H1 (cell line): ENCODE data around the gene SFXN4. TPM values are rescaled to one million over a fixed set of nuclear protein-coding genes. Genes with fewer than 3 reads are reported as not detected.

Source experiments
- CTCF ChIA-PET: fragments of 300-600 bp; sonication (Branson Sonifier 250); formaldehyde crosslinking; loops from one replicate; lab custom pipeline; 2021; ENCODE audit not compliant: partially characterized antibody; lab: Charles Lee
- POLR2A ChIA-PET: fragments of 300-600 bp; sonication (Branson Sonifier 250); formaldehyde crosslinking; loops from one replicate; lab custom pipeline; 2021; ENCODE audit warnings: inconsistent platforms; ENCODE audit not compliant: partially characterized antibody; lab: Charles Lee
- DNase-seq, 2 experiments: peaks; one replicate each; pipeline versions ENCODE4 v3.0.0 to v3.0.0-alpha.2; 2010 to 2022; ENCODE audit warnings: low spot score in 2 of 2, low read depth in 1 of 2, mixed read lengths in 1 of 2
- FAIRE-seq: peaks from 2 replicates; lab custom pipeline; 2011; peaks lifted over from hg19 to GRCh38; lab: Jason Lieb, UNC
- H2AFZ ChIP-seq: 2 replicates; pipeline ENCODE4 v1.8.1; 2012; ENCODE audit warnings: low read length, inconsistent platforms
- H2AK5ac ChIP-seq: 2 replicates; pipeline ENCODE4 v1.6.1; 2013; ENCODE audit warnings: low read depth, low read length
- H2BK120ac ChIP-seq: replicated peaks from 2 replicates; pipeline ENCODE3; 2013; ENCODE audit warnings: low read depth, low read length, inconsistent platforms
- H2BK12ac ChIP-seq: 2 replicates; pipeline ENCODE4 v1.6.1; 2013; ENCODE audit warnings: low read depth, low read length
- H2BK15ac ChIP-seq: 2 replicates; pipeline ENCODE4 v1.6.1; 2013; ENCODE audit warnings: low read length
- H2BK20ac ChIP-seq: 2 replicates; pipeline ENCODE4 v1.6.1; 2013; ENCODE audit warnings: low read length
- H2BK5ac ChIP-seq: 2 replicates; pipeline ENCODE4 v1.6.1; 2013; ENCODE audit warnings: low read depth, low read length
- H3K14ac ChIP-seq: 2 replicates; pipeline ENCODE4 v1.6.1; 2013; ENCODE audit warnings: inconsistent platforms; ENCODE audit not compliant: insufficient read length
- H3K18ac ChIP-seq: 2 replicates; pipeline ENCODE4 v1.6.1; 2013; ENCODE audit warnings: low read length; ENCODE audit errors: extremely low read depth
- H3K23ac ChIP-seq: 2 replicates; pipeline ENCODE4 v1.6.1; 2013; ENCODE audit warnings: inconsistent platforms; ENCODE audit not compliant: insufficient read length
- H3K23me2 ChIP-seq: 2 replicates; pipeline ENCODE4 v1.6.1; 2013; ENCODE audit warnings: low read depth, low read length
- H3K27ac ChIP-seq: 2 replicates; pipeline ENCODE4 v1.6.1; 2011; ENCODE audit warnings: low read depth, low read length, inconsistent platforms
- H3K27me3 ChIP-seq, 4 experiments: replicated peaks in 1 of 4; 1 replicate in 1 of 4; 2 replicates in 3 of 4; pipeline versions ENCODE4 v1.6.1 to v1.8.1; 2011 to 2013; ENCODE audit warnings: low read length in 3 of 4, mild to moderate bottlenecking in 3 of 4, inconsistent platforms in 2 of 4, mixed read lengths in 2 of 4, moderate library complexity in 1 of 4; ENCODE audit not compliant: control insufficient read depth in 3 of 4, insufficient read depth in 3 of 4; ENCODE audit errors: extremely low read depth in 1 of 4
- H3K36me3 ChIP-seq, 4 experiments: 2 replicates each; pipeline versions ENCODE4 v1.6.1 to v1.8.1; 2011 to 2013; ENCODE audit warnings: mild to moderate bottlenecking in 4 of 4, low read length in 3 of 4, moderate library complexity in 2 of 4, control low read depth in 1 of 4, inconsistent platforms in 1 of 4; ENCODE audit not compliant: insufficient read depth in 4 of 4, control insufficient read depth in 2 of 4
- H3K4ac ChIP-seq: replicated peaks from 2 replicates; pipeline ENCODE3; 2013; ENCODE audit warnings: low read length, low read depth, mixed read lengths, inconsistent platforms; ENCODE audit not compliant: insufficient read length
- H3K4me1 ChIP-seq, 4 experiments: replicated peaks in 1 of 4; 1 replicate in 1 of 4; 2 replicates in 3 of 4; pipeline versions ENCODE4 v1.6.1 to v1.8.1; 2011 to 2013; ENCODE audit warnings: low read length in 3 of 4, inconsistent platforms in 2 of 4, mixed read lengths in 1 of 4; ENCODE audit not compliant: insufficient read depth in 4 of 4, control insufficient read depth in 3 of 4
- H3K4me2 ChIP-seq, 2 experiments: 2 replicates each; pipeline versions ENCODE4 v1.6.1 to v1.8.1; 2011 to 2013; ENCODE audit warnings: low read depth in 2 of 2, low read length in 2 of 2, control low read depth in 1 of 2, inconsistent platforms in 1 of 2, mild to moderate bottlenecking in 1 of 2; ENCODE audit not compliant: insufficient read depth in 1 of 2
- H3K4me3 ChIP-seq, 4 experiments: fragments of 200-600, 300-600 bp in 1 of 4; sonication (generic), shearing (Covaris generic), sonication (Bioruptor Twin) in 1 of 4; 2 replicates each; pipeline versions ENCODE4 v1.5.1 to v1.8.1; 2011 to 2016; ENCODE audit warnings: low read length in 4 of 4, low read depth in 3 of 4, control low read depth in 2 of 4, inconsistent platforms in 2 of 4, mild to moderate bottlenecking in 2 of 4, mixed read lengths in 1 of 4, moderate library complexity in 1 of 4; ENCODE audit not compliant: insufficient read depth in 2 of 4; ENCODE audit errors: extremely low read depth in 1 of 4
- H3K56ac ChIP-seq: replicated peaks from 2 replicates; pipeline ENCODE3; 2013; ENCODE audit warnings: low read depth, mild to moderate bottlenecking, mixed read lengths, low read length, inconsistent platforms; ENCODE audit not compliant: insufficient read length
- H3K79me1 ChIP-seq: 2 replicates; pipeline ENCODE4 v1.6.1; 2013; ENCODE audit warnings: low read depth, low read length, control low read depth
- H3K79me2 ChIP-seq, 2 experiments: 2 replicates each; pipeline versions ENCODE4 v1.6.1 to v1.8.1; 2012 to 2013; ENCODE audit warnings: low read length in 2 of 2, mild to moderate bottlenecking in 2 of 2, inconsistent platforms in 1 of 2; ENCODE audit not compliant: insufficient read depth in 2 of 2, control insufficient read depth in 1 of 2
- H3K9ac ChIP-seq, 4 experiments: replicated peaks in 1 of 4; 1 replicate in 1 of 4; 2 replicates in 3 of 4; pipeline versions ENCODE4 v1.6.1 to v1.8.1; 2011 to 2013; ENCODE audit warnings: low read depth in 3 of 4, low read length in 3 of 4, control low read depth in 2 of 4, mild to moderate bottlenecking in 2 of 4, moderate library complexity in 2 of 4, inconsistent platforms in 1 of 4; ENCODE audit errors: extremely low read depth in 1 of 4
- H3K9me3 ChIP-seq, 2 experiments: 2 replicates each; pipeline versions ENCODE4 v1.6.1 to v1.8.1; 2012 to 2013; ENCODE audit warnings: mild to moderate bottlenecking in 2 of 2, moderate library complexity in 2 of 2, control low read depth in 1 of 2, inconsistent platforms in 1 of 2, low read depth in 1 of 2, low read length in 1 of 2, mixed read lengths in 1 of 2; ENCODE audit not compliant: insufficient read depth in 2 of 2
- H4K20me1 ChIP-seq, 2 experiments: replicated peaks in 1 of 2; 2 replicates each; pipeline versions ENCODE3 to v1.8.1; 2011 to 2013; ENCODE audit warnings: inconsistent platforms in 2 of 2, low read length in 2 of 2, mild to moderate bottlenecking in 1 of 2; ENCODE audit not compliant: insufficient read depth in 2 of 2, control insufficient read depth in 1 of 2
- H4K5ac ChIP-seq: 2 replicates; pipeline ENCODE4 v1.6.1; 2013; ENCODE audit warnings: low read length, low read depth, mixed read lengths, inconsistent platforms; ENCODE audit not compliant: insufficient read length
- H4K8ac ChIP-seq: 2 replicates; pipeline ENCODE4 v1.8.0; 2013; ENCODE audit warnings: mild to moderate bottlenecking, moderate library complexity, low read length, inconsistent platforms; ENCODE audit not compliant: insufficient read depth; ENCODE audit errors: extremely low read depth
- H4K91ac ChIP-seq: replicated peaks from 2 replicates; pipeline ENCODE3; 2013; ENCODE audit warnings: low read length, mixed read lengths, inconsistent platforms; ENCODE audit not compliant: insufficient read length
- KDM1A ChIP-seq: fragments of 200-600, 300-600 bp; sonication (generic); IDR thresholded peaks from 2 replicates; pipeline ENCODE4 v1.7.1; 2016; ENCODE audit warnings: mild to moderate bottlenecking, low read length, borderline replicate concordance
- POLR2A ChIP-seq, 2 experiments: IDR thresholded peaks; 1 replicate in 1 of 2; 2 replicates in 1 of 2; pipeline ENCODE4 v1.6.1; 2011; ENCODE audit warnings: low read depth in 2 of 2, low read length in 2 of 2, mild to moderate bottlenecking in 2 of 2; ENCODE audit errors: control extremely low read depth in 1 of 2
- SIN3A ChIP-seq, 2 experiments: IDR thresholded peaks in 1 of 2; conservative IDR thresholded peaks in 1 of 2; 2 replicates each; pipeline ENCODE4 v1.6.1; 2011 to 2012; ENCODE audit warnings: low read length in 2 of 2, improper control_type of control experiment in 1 of 2, low read depth in 1 of 2, mild to moderate bottlenecking in 1 of 2
- USF2 ChIP-seq: IDR thresholded peaks from 2 replicates; pipeline ENCODE4 v1.6.1; 2011; ENCODE audit warnings: low read length, improper control_type of control experiment
- WGBS, 2 experiments: shearing (Covaris generic) in 1 of 2; methylation state at CpG; one replicate each; pipeline versions ENCODE4 v1.1.6 to v1.1.7; 2013 to 2015; ENCODE audit warnings: low lambda C conversion rate in 2 of 2, mixed read lengths in 2 of 2, inconsistent platforms in 1 of 2, low coverage in 1 of 2, missing lambda C conversion rate in 1 of 2; ENCODE audit not compliant: insufficient replicate concordance in 2 of 2, insufficient coverage in 1 of 2, insufficient read length in 1 of 2; ENCODE audit errors: extremely low coverage in 1 of 2, missing lambda C conversion rate in 1 of 2; 5-methylcytosine and 5-hydroxymethylcytosine counted together
- polyA plus RNA-seq, 7 experiments: library from polyadenylated mRNA; depleted of rRNA in 3 of 7; stranded (reverse) in 5 of 7; unstranded in 2 of 7; fragments of >200 nt in 5 of 7; fragments of 200-250 nt in 2 of 7; gene quantifications; 1 replicate in 5 of 7; 2 replicates in 1 of 7; 4 replicates in 1 of 7; pipeline versions ENCODE4 v1.2.1 to v1.2.3, GENCODE V29; 2011 to 2013; ENCODE audit warnings: missing spikeins in 2 of 7, mixed read lengths in 2 of 7
- total RNA-seq: library from RNA; stranded (reverse); fragmentation: NEBNext Ultra II Directional; extraction: Animal tissue kit (Norgen Biotek cat#: 25700); gene quantifications from 2 replicates; pipeline ENCODE4 v1.2.1, GENCODE V29; 2021

The SFXN4 gene
- total and polyA plus RNA-seq, 2 of the 8 experiments (the other 6 are each of a cell fraction or from before 2014, with no cell fraction given) = 15.4 to 21.6 TPM

- H3K23me2 ChIP-seq = peaks cover 6% of the 10 kb centered on the region; the same call in 1 of the 2 replicates
- no peaks in the 10 kb centered on the region for H3K9me3 ChIP-seq
- POLR2A ChIA-PET = interaction anchor here (0.7 to 2.4 kb wide), 10 partner anchors 9 to 75 kb away, joined by 3 to 23 read pairs (median 8); partner anchors contain the start of genes EIF3A and NANOS1
- TF ChIP-seq KDM1A (peak; percentile 50; the same call in 1 of the 2 replicates), POLR2A (IDR thresholded peaks at IDR 0.05; ENCODE audit: control extremely low read depth in 1 of 2, low read depth in 2 of 2, low read length in 2 of 2) (no peak), SIN3A (conservative IDR thresholded peaks at IDR 0.05 in 1 of 2, IDR thresholded peaks at IDR 0.05 in 1 of 2; ENCODE audit: low read depth in 1 of 2, low read length in 2 of 2) (peak in 1 of 2 experiments; percentile 7; a peak in 1 of 4 replicates), USF2 (peak; percentile 30; the same call in 1 of the 2 replicates)
- TF ChIP-seq, all 59 proteins: peak for 3
- H3K18ac ChIP-seq = no peak overlapping the region; the same call in 1 of the 2 replicates
- DNase-seq (peak in 1 of 2 experiments; percentile 55), FAIRE-seq (no peak)
- no peak overlapping the region for H3K27ac ChIP-seq
- H2BK5ac ChIP-seq = 0 out of 2 replicates have a peak overlapping the region, but pooled peaks have one; percentile 60
- H3K23ac ChIP-seq = no peak overlapping the region
- H2AK5ac ChIP-seq = no peak overlapping the region
- peaks cover 0 to 3% (median 0%) of the 10 kb centered on the region in 4 experiments; a peak in 1 of 7 replicates for H3K4me1 ChIP-seq
- peak overlapping the region; percentile 42 for H4K5ac ChIP-seq
- H4K8ac ChIP-seq = peak overlapping the region; percentile 75; the same call in 1 of the 2 replicates
- H4K91ac ChIP-seq = peak overlapping the region; percentile 66
- H3K79me1 ChIP-seq = no peaks in the 10 kb centered on the region
- H2AFZ ChIP-seq = no peak overlapping the region
- H3K79me2 ChIP-seq = peaks cover 0 to 14% of the 10 kb centered on the region in 2 experiments; a peak in 2 of 4 replicates
- peaks cover 3 to 22% (median 8%) of the 10 kb centered on the region in 4 experiments; a peak in 6 of 8 replicates for H3K36me3 ChIP-seq
- H4K20me1 ChIP-seq = peaks cover 0 to 2% of the 10 kb centered on the region in 2 experiments
- H3K4ac ChIP-seq = no peak overlapping the region
- no peak overlapping the region for H2BK120ac ChIP-seq
- WGBS, 2 experiments = 10% methylated on average over 12 of the region's 22 CpGs; no CpG with 5 or more reads in 1 of the 2 experiments
- H3K4me2 ChIP-seq = peak overlapping the region; percentile 63 to 92
- no peak overlapping the region for H3K56ac ChIP-seq
- peak overlapping the region; percentile 74 for H3K14ac ChIP-seq
- no peak overlapping the region for H2BK12ac ChIP-seq
- H2BK20ac ChIP-seq = no peak overlapping the region
- H3K27me3 ChIP-seq = no peaks in the 10 kb centered on the region
- peak overlapping the region in 3 of 4 experiments; percentile 72 to 80 (median 76) for H3K9ac ChIP-seq
- no peak overlapping the region for H2BK15ac ChIP-seq
- H3K4me3 ChIP-seq = peak overlapping the region; percentile 68 to 93 (median 88)
- CTCF ChIA-PET = interaction anchor here (0.6 to 0.7 kb wide), 3 partner anchors 20 to 353 kb away, joined by 3 read pairs; no protein-coding TSS in a partner anchor
These were observed 60.9 kb downstream of the SFXN4 start for GRCh38 chr10:119104654-119105015.
